Gastroesophageal sphincter (tissue), 3 donors: ENCODE results near the gene MPRIP.

Source experiments
- EP300 ChIP-seq: sonication (generic); formaldehyde crosslinking; IDR thresholded peaks from one replicate; pipeline ENCODE4 v1.6.1; 2017; ENCODE audit warnings: antibody characterized with exemption, mild to moderate bottlenecking
- POLR2A ChIP-seq, 2 donors: fragments of 450-650 bp; IDR thresholded peaks; one replicate each; pipeline ENCODE4 v1.6.1; 2017; ENCODE audit warnings: antibody characterized with exemption in 2 of 2, mild to moderate bottlenecking in 2 of 2, moderate library complexity in 1 of 2
- POLR2AphosphoS5 ChIP-seq: sonication (generic); formaldehyde crosslinking; IDR thresholded peaks from one replicate; pipeline ENCODE4 v1.6.1; 2017; ENCODE audit warnings: antibody characterized with exemption
- TF ChIP-seq, protein P1 (sequence below), 4 experiments: fragments of 200-600 bp in 2 of 4; fragments of 450-650 bp in 2 of 4; sonication (generic) in 1 of 4; IDR thresholded peaks; one replicate each; pipeline ENCODE4 v1.5.1; 2017 to 2019; ENCODE audit warnings: antibody characterized with exemption in 4 of 4, mild to moderate bottlenecking in 2 of 4, moderate library complexity in 2 of 4

DNA sequence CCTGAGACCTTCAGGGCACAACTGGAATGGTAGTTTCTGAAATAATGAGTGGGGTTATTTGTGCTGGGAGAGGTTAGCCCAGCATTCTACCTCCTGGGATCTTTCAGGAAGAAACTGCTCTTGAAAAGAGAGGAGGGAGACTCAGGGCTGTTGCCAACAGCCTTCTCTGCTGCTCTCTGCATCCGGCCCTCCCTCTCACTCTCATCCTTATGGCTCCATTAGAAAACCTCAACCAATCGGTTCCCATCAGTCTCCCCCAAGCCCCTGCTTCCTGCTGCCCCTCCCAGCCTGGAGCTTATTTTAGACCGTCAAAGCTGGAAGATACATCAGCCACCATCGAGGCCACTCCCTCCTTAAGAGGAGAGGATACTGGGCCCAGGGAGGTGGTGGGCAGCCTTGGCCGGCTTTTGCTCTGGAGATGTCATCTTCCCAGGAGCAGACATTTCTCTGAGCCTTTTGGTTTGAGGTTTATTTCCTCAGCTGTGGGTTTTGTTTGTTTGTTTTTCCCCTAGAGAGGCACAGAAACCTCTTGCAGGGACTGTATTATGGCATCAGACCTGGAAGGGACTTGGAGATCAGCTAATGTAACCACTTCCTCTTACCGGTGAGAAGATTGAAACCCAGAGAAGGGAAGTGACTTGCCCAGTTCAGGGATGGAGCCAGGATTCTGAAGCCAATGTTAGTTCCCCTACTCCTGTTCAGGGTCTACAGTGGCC is 2.7 kb downstream of the MPRIP start:
- TF ChIP-seq, protein P1, sequence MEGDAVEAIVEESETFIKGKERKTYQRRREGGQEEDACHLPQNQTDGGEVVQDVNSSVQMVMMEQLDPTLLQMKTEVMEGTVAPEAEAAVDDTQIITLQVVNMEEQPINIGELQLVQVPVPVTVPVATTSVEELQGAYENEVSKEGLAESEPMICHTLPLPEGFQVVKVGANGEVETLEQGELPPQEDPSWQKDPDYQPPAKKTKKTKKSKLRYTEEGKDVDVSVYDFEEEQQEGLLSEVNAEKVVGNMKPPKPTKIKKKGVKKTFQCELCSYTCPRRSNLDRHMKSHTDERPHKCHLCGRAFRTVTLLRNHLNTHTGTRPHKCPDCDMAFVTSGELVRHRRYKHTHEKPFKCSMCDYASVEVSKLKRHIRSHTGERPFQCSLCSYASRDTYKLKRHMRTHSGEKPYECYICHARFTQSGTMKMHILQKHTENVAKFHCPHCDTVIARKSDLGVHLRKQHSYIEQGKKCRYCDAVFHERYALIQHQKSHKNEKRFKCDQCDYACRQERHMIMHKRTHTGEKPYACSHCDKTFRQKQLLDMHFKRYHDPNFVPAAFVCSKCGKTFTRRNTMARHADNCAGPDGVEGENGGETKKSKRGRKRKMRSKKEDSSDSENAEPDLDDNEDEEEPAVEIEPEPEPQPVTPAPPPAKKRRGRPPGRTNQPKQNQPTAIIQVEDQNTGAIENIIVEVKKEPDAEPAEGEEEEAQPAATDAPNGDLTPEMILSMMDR (IDR thresholded peaks at IDR 0.05): no peak
- TF ChIP-seq POLR2A (IDR thresholded peaks at IDR 0.05): no peak
- TF ChIP-seq POLR2AphosphoS5: peak; percentile 21
- TF ChIP-seq EP300: no peak
